Measurements from ENCODE around the gene THG1L.

DNA sequence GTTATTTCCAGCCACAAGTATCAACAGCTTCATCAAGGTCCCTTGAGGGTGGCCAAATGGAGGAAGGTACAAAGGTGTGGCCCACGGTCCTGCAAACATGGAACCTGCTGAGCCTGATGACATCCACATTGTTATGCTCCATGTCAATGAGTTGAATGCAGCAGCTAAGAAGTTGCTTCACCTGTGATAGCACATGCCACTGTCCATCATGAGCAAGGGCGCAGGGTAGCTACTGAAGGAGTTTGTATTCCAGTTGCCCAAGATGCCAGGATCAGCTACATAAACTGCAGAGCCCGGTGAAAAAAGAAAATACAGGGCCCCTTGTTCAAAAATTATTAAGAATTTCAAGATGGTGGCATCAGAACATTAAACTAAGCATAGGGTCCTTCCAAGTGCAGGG lies 36.5 kb downstream of the THG1L start:
- TF ChIP-seq CTCF (IDR thresholded peaks at IDR 0.05) = no peak
- TF ChIP-seq ZFX (IDR thresholded peaks at IDR 0.05; ENCODE audit: borderline replicate concordance) = no peak

All from 22Rv1 (cell line).